ENCODE data around the gene DNAJC6. TPM values are rescaled to one million over a fixed set of nuclear protein-coding genes. Genes with fewer than 3 reads are reported as not detected.
A peak's percentile ranks its signal among the peaks of the same experiment; 100 is the strongest.

Gene DNAJC6
- total RNA-seq, 1 experiment from 2014 or later = 9.5 TPM

- DNase-seq (ENCODE audit: low read depth) = peak; percentile 54
- in situ Hi-C loops (cut with HindIII; ENCODE audit: low pct_unique_long_range_greater_than_20kb, low sequenced_read_pairs) = no loop called here
Measured at GRCh38 chr1:65418522-65419185, 109.3 kb downstream of the DNAJC6 start.

DNA sequence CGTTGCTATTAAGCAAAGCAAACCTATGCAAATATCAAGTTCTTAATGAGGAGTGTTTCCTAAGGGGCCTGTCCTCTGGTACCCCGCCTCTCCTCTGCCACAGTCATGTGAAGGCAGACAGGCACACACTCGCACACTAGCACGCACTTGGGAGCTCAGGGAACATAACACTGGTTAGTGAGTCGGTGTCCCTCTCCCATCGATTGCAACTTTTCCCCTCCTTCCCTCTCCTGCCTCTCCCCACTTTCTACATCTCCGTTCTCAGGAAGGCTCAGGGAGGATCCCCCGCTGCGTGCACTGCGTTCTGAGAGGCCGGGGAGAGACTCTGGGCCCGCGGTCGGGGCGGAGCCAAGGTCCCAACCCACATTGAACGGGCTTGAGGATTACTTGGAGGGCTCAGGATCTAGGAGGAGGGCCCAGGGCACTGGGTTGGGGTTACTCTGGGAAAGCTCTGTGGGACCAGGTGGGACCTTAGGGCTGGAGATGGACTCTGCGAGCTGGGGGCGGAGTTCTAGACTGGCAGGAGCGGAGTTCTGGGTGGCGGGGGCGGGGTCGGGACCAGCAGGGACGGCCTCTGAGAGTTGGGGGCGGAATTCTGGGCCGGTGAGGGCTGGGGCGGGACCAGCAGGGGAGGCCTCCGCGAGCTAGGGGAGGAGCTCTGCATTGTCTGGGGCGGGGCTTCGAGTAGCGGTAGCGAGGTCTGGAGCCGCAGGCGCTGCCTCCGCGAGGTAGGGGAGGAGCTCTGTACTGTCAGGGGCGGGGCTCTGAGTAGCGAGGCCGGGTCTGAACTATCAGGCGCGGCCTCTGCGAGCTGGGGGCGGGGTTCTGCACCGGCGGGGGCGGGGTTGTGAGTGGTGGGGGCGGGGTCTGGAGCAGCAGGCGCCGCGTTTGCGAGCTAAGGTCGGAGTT is 110.6 kb downstream of the DNAJC6 start:
- DNase-seq (ENCODE audit: low read depth) = peak; percentile 93
- in situ Hi-C loops (cut with HindIII; ENCODE audit: low pct_unique_long_range_greater_than_20kb, low sequenced_read_pairs) = no loop called here

DNA sequence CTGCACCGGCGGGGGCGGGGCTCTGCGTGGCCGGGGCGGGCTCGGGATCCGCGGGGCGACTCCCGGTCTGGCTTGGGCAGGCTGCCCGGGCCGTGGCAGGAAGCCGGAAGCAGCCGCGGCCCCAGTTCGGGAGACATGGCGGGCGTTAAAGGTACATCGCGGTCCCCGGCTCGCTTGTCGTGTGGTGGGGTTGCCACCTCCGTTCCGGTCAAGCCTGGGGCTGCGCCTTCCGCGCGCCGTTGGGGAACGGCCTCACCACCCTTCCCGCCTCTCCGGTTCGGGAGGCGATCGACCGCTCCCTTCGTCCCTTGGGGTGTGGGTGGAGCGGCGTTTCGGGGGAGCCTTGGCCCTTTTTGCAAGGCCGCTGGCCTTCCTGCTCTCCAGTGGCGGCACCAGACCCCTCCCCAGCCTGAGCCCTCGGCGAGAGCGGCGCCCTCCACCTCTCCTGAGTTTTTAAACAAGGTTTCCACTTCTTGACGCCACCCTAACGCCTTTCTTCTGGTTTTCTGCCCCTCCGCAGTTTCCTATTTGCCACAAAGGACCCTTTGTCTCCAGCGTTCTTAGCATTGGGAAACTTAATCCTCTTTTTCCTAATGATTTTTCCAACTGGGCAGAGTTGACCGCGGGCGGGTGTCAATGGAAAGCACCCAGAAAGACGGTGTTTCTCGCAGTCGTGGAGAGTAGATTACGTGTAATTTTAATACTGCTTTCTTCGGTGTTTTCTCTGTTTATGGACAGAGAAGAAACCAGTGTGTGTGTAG is 111.4 kb downstream of the DNAJC6 start, which contains the start of the genes LEPR and LEPROT:
LEPR (plus strand) TSS at position 79 of the 761 bp plus-strand sequence. CDS start 144,898 bp downstream, outside the sequence.
LEPROT (plus strand) TSS at position 79 of the 761 bp plus-strand sequence; CDS start at position 136, 57 bp downstream.
- in situ Hi-C loops (cut with HindIII; ENCODE audit: low pct_unique_long_range_greater_than_20kb, low sequenced_read_pairs) = no loop called here
- no peak for DNase-seq (ENCODE audit: low read depth)

DNA sequence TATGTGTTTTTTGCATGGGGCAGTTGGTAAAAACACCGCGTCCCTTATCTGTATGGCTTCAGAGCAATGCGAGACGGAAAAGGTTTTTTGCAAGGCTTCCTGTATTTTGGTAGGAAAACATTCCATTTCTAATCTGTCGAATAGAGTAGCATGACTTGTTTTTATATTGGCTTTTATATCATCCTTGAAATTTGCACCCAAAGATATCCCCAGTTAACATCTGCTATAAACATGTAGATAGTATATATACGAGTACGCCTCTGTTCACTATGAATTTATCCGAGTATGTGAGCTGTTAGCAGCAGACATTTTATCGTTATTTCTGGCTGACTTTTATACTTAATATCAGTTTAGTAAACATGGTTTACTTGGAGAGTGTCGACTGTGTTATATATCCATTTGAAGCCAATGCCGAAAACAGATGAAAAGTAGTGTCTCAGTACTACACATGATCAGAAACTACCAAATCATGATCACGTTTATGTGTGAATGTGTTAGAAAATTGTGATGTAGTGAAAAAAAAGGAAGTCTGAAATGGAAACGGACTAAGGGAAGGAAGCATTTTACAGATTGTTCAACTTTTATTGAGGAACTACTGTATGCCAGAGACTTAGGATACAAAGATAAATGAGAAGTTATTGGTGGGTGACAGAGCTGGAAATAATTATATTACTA is 112.1 kb downstream of the DNAJC6 start:
- in situ Hi-C loops (cut with HindIII; ENCODE audit: low pct_unique_long_range_greater_than_20kb, low sequenced_read_pairs) = no loop called here
- no peak for DNase-seq (ENCODE audit: low read depth)

DNA sequence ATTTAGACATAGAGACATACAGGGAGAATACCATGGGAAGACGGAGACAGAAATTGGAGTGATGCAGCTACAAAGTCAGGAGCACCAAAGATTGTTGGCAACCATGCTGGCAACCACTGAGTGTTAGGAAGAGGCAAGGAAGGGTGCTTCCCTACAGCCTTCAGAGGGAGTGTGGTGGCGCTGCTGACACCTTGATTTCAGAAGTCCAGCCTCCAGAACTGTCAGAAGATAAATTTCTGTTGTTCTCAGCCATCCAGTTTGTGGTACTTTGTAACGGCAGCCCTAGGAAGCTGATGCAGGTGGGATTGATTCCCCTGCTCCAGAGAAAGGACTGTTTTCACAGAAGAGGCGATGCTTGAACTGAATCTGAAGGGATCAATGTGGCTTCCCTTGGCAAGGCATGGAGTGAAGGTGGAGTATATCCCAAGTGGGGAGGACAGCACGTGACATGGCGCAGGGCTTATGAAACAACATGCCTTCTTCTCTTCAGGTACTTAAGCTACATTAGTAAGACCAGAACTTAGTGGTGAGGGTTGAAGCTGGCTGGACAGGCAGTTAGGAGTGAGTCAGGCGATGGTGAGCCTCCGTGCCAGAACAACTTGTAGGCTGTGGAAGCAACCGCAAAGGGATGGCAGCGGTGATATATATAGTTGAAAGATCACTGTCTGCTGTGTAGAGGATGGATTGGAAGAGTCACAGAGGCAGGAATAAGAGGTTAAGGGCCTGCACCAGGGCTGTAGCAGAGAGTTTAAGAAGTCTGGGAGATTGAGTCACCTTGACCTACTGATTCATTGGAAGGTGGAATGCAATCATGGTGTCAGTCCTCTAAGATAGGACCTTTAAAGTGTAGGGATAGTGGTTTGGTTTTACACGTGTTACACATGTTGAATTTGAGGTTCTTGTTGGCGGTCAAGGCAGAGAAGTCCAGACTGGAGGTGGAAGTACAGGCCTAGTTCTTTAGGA is 113.2 kb downstream of the DNAJC6 start:
- in situ Hi-C loops (cut with HindIII; ENCODE audit: low pct_unique_long_range_greater_than_20kb, low sequenced_read_pairs) = no loop called here
- peak; percentile 66 for DNase-seq (ENCODE audit: low read depth)

DNA sequence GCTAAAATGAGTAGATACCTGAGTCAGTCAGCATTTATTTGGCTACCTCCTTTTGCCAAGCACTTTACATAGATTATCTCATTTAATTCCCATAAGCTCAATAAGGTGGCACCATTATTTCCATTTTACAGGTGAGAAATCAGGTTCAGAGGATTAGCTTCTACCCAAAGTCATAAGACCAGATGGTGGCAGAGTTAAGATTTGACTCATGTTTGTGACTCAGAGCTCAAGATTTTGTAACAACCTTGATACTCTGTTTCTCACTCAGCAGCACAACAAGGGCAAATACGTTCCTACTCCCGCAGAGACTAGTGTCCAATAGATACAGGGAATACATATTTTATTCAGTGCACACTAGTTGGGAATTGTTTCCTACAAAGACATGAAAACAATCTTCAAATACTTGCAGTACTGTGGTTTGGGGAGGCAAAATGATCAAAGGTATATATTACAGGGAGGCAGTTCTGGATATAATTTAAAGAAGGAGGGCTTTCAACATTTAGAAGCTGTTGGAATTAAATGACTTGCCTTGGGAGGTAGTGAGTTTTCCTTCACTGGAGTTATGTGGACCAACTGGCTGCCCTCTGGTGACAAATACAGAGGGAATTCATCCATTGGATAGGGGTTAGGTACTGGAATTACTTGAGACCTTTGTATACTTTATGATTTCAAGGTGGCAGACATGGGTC is 114.7 kb downstream of the DNAJC6 start:
- in situ Hi-C loops (cut with HindIII; ENCODE audit: low pct_unique_long_range_greater_than_20kb, low sequenced_read_pairs) = no loop called here
- DNase-seq (ENCODE audit: low read depth) = peak; percentile 64

DNA sequence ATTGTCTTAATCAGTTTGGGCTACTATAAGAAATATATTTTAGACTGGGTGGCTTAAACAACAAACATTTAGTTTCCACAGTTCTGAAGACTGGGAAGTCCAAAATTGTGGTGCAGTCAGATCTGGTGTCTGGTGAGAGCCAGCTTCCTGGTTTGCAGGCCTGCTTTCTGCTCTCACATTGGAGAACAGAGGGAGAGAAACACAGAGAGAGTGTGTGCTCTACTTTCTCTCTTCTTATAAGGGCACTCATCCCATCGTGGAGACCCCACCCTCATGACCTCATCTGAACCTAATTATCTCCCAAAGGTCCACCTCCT is 115.2 kb downstream of the DNAJC6 start:
- in situ Hi-C loops (cut with HindIII; ENCODE audit: low pct_unique_long_range_greater_than_20kb, low sequenced_read_pairs) = no loop called here
- no peak for DNase-seq (ENCODE audit: low read depth)

DNA sequence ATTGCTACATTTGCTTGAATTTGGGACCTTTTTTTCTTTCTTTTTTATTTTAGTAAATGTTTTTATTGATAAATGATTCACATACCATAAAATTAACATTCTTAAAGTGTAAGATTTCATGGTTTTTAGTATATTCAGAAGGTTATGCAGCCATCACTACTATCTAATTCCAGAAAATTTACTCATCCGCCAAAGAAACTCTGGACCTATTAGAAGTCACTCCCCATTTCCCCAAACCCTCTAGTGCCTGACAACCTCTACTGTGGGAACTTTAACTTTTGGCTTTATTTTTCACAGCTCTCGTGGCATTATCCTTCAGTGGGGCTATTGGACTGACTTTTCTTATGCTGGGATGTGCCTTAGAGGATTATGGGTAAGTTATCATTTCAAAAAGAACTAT is 115.7 kb downstream of the DNAJC6 start:
- no peak for DNase-seq (ENCODE audit: low read depth)
- in situ Hi-C loops (cut with HindIII; ENCODE audit: low pct_unique_long_range_greater_than_20kb, low sequenced_read_pairs) = no loop called here

- in situ Hi-C loops (cut with HindIII; ENCODE audit: low pct_unique_long_range_greater_than_20kb, low sequenced_read_pairs) = no loop called here
- peak; percentile 86 for DNase-seq (ENCODE audit: low read depth)
Measured at GRCh38 chr1:65425697-65426096, 116.4 kb downstream of the DNAJC6 start.

DNA sequence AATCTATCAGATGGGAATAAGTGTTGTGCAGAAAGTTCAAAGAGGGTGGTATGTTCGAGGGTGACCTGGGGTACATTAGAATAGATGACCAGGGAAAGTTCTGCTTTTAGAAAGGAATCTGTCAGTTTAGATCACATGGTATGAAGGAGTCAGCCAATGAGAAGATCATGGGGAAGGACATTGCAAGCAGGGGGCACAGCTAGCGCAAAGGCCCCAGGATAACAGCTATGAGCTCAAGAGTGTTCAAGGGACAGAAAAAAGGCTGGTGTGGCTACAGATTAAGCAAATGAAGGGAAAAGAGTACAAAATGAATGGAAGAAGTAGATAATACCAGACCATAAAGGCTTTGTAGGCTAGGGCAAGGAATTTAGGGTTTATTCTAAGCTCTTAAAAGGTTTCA is 119.7 kb downstream of the DNAJC6 start:
- DNase-seq (ENCODE audit: low read depth) = no peak
- in situ Hi-C loops (cut with HindIII; ENCODE audit: low pct_unique_long_range_greater_than_20kb, low sequenced_read_pairs) = no loop called here

- DNase-seq (ENCODE audit: low read depth) = peak; percentile 86
- in situ Hi-C loops (cut with HindIII; ENCODE audit: low pct_unique_long_range_greater_than_20kb, low sequenced_read_pairs) = no loop called here
Measured at GRCh38 chr1:65429806-65430205, 120.5 kb downstream of the DNAJC6 start.

- no peak for DNase-seq (ENCODE audit: low read depth)
- in situ Hi-C loops (cut with HindIII; ENCODE audit: low pct_unique_long_range_greater_than_20kb, low sequenced_read_pairs) = no loop called here
Measured at GRCh38 chr1:65431111-65431705, 121.9 kb downstream of the DNAJC6 start.

- no peak for DNase-seq (ENCODE audit: low read depth)
- in situ Hi-C loops (cut with HindIII; ENCODE audit: low pct_unique_long_range_greater_than_20kb, low sequenced_read_pairs) = no loop called here
Measured at GRCh38 chr1:65432918-65433317, 123.6 kb downstream of the DNAJC6 start.

GRCh38 chr1:65434255-65434654 is 124.9 kb downstream of the DNAJC6 start:
- DNase-seq (ENCODE audit: low read depth) = no peak
- in situ Hi-C loops (cut with HindIII; ENCODE audit: low pct_unique_long_range_greater_than_20kb, low sequenced_read_pairs) = no loop called here

- DNase-seq (ENCODE audit: low read depth) = no peak
- in situ Hi-C loops (cut with HindIII; ENCODE audit: low pct_unique_long_range_greater_than_20kb, low sequenced_read_pairs) = no loop called here
Measured at GRCh38 chr1:65434760-65435159, 125.4 kb downstream of the DNAJC6 start.

GRCh38 chr1:65435987-65436386 is 126.6 kb downstream of the DNAJC6 start:
- DNase-seq (ENCODE audit: low read depth) = no peak
- in situ Hi-C loops (cut with HindIII; ENCODE audit: low pct_unique_long_range_greater_than_20kb, low sequenced_read_pairs) = no loop called here

Data from Caki2 (cell line).